A549 (cell line): ENCODE measurements around the gene APRT. TPM values are rescaled to one million over a fixed set of nuclear protein-coding genes. Genes with fewer than 3 reads are reported as not detected.

Source experiments
- ATAC-seq, 2 experiments: fragments of 200-7000 bp in 1 of 2; fragments of >200 bp in 1 of 2; cut with Nextera tagmentation in 1 of 2; cut with Tn5 transposase in 1 of 2; 3 replicates each; pipeline versions ENCODE4 v1.8.0 to v1.9.1; 2018 to 2020; ENCODE audit warnings: mild to moderate bottlenecking in 1 of 2, moderate library complexity in 1 of 2
- CTCF ChIA-PET: fragments of 300-600 bp; sonication (Branson Sonifier 250); formaldehyde crosslinking; extraction: SDS; loops from one replicate; lab custom pipeline; 2021; ENCODE audit warnings: antibody characterized with exemption, inconsistent platforms; lab: Yijun Ruan, JAX
- POLR2A ChIA-PET: fragments of 350-600 bp; formaldehyde crosslinking; extraction: SDS; loops from one replicate; lab custom pipeline; 2021; ENCODE audit warnings: antibody characterized with exemption, inconsistent platforms; lab: Yijun Ruan, JAX
- DNase-seq, 2 experiments: peaks; one replicate each; pipeline versions ENCODE4 v3.0.0 to v3.0.0-alpha.2; 2011 to 2016; ENCODE audit warnings: low read depth in 1 of 2, low spot score in 1 of 2
- FAIRE-seq: peaks from 2 replicates; lab custom pipeline; 2011; peaks lifted over from hg19 to GRCh38; lab: Jason Lieb, UNC
- H3K27ac ChIP-seq, 2 experiments: fragments of >200 bp; sonication (Bioruptor Twin); formaldehyde crosslinking; 3 replicates each; pipeline ENCODE4 v1.5.1; 2016 to 2017
- H3K4me1 ChIP-seq: fragments of >200 bp; sonication (Bioruptor Twin); formaldehyde crosslinking; 3 replicates; pipeline ENCODE4 v1.6.1; 2016
- H3K4me2 ChIP-seq: fragments of >200 bp; sonication (Bioruptor Twin); formaldehyde crosslinking; 3 replicates; pipeline ENCODE4 v1.6.1; 2016
- H3K4me3 ChIP-seq: fragments of >200 bp; sonication (Bioruptor Twin); formaldehyde crosslinking; 3 replicates; pipeline ENCODE4 v1.5.1; 2016
- H3K9me3 ChIP-seq: fragments of >200 bp; sonication (Bioruptor Twin); formaldehyde crosslinking; 3 replicates; pipeline ENCODE4 v1.6.1; 2016
- ATOH8 ChIP-seq: fragments of 250-450 bp; sonication (Bioruptor Pico); IDR thresholded peaks from 2 replicates; pipeline ENCODE4 v1.5.0; 2020; ENCODE audit warnings: low read depth, mild to moderate bottlenecking, moderate library complexity
- BCL3 ChIP-seq: fragments of >200 bp; sonication (Bioruptor Twin); formaldehyde crosslinking; IDR thresholded peaks from 3 replicates; pipeline ENCODE4 v1.6.1; 2016
- CBX8 ChIP-seq: fragments of 200-600 bp; sonication (generic); IDR thresholded peaks from 2 replicates; pipeline ENCODE4 v1.6.1; 2016
- EHMT2 ChIP-seq: fragments of 200-600 bp; sonication (generic); IDR thresholded peaks from 2 replicates; pipeline ENCODE4 v1.6.1; 2016; ENCODE audit warnings: antibody characterized with exemption, low read depth, mild to moderate bottlenecking, moderate library complexity
- EP300 ChIP-seq, 2 experiments: fragments of >200 bp; sonication (Bioruptor Twin); formaldehyde crosslinking; IDR thresholded peaks; 2 replicates in 1 of 2; 3 replicates in 1 of 2; pipeline ENCODE4 v1.6.1; 2016 to 2017
- FOSL2 ChIP-seq, 2 experiments: fragments of 450-650 bp in 1 of 2; fragments of >200 bp in 1 of 2; sonication (Bioruptor Twin) in 1 of 2; formaldehyde crosslinking; IDR thresholded peaks; 2 replicates each; pipeline versions ENCODE4 v1.5.0 to v1.6.1; 2016 to 2020; ENCODE audit warnings: mild to moderate bottlenecking in 1 of 2, moderate library complexity in 1 of 2
- GATA3 ChIP-seq: IDR thresholded peaks from 2 replicates; pipeline ENCODE4 v1.6.1; 2012; ENCODE audit warnings: borderline replicate concordance
- HOXB5 ChIP-seq: fragments of 250-450 bp; sonication (Bioruptor Pico); IDR thresholded peaks from 2 replicates; pipeline ENCODE4 v1.5.0; 2020; ENCODE audit warnings: mild to moderate bottlenecking, moderate library complexity
- JUN ChIP-seq, 2 experiments: fragments of >200 bp; sonication (Bioruptor Twin); formaldehyde crosslinking; IDR thresholded peaks; 2 replicates in 1 of 2; 3 replicates in 1 of 2; pipeline ENCODE4 v1.6.1; 2016 to 2017
- JUNB ChIP-seq: fragments of >200 bp; sonication (Bioruptor Twin); formaldehyde crosslinking; IDR thresholded peaks from 2 replicates; pipeline ENCODE4 v1.6.1; 2016
- NPAS2 ChIP-seq: fragments of 250-450 bp; sonication (Bioruptor Pico); IDR thresholded peaks from 2 replicates; pipeline ENCODE4 v1.8.0; 2022; ENCODE audit warnings: mild to moderate bottlenecking, moderate library complexity, borderline replicate concordance
- PHF8 ChIP-seq: fragments of 200-600 bp; sonication (generic); IDR thresholded peaks from 2 replicates; pipeline ENCODE4 v1.6.1; 2016; ENCODE audit warnings: low read depth, mild to moderate bottlenecking, antibody characterized with exemption, moderate library complexity, borderline replicate concordance
- REST ChIP-seq: fragments of 200-600 bp; sonication (generic); IDR thresholded peaks from 2 replicates; pipeline ENCODE4 v1.6.1; 2016; ENCODE audit warnings: antibody characterized with exemption, mild to moderate bottlenecking, moderate library complexity
- TFCP2L1 ChIP-seq: fragments of 250-450 bp; sonication (Bioruptor Pico); IDR thresholded peaks from 2 replicates; pipeline ENCODE4 v1.5.0; 2021; ENCODE audit warnings: mild to moderate bottlenecking
- USF2 ChIP-seq: fragments of 450-650 bp; IDR thresholded peaks from 2 replicates; pipeline ENCODE4 v1.6.1; 2014; ENCODE audit warnings: antibody characterized with exemption
- ZC3H11A ChIP-seq: fragments of 450-650 bp; IDR thresholded peaks from 2 replicates; pipeline ENCODE4 v1.6.1; 2014; ENCODE audit warnings: antibody characterized with exemption, mild to moderate bottlenecking
- WGBS: methylation state at CpG from one replicate; pipeline ENCODE4 v1.1.6; 2017; ENCODE audit errors: missing lambda C conversion rate; 5-methylcytosine and 5-hydroxymethylcytosine counted together
- polyA plus RNA-seq, 4 experiments: library from polyadenylated mRNA; depleted of rRNA in 3 of 4; stranded (reverse); fragments of >200 nt; fragmentation: RNase III in 1 of 4; extraction: RNeasy Plus Mini Kit Qiagen cat#74134 plus additional on column Dnase treatment in 1 of 4; gene quantifications; 2 replicates in 3 of 4; 3 replicates in 1 of 4; pipeline ENCODE4 v1.2.3, GENCODE V29; 2011 to 2017

The APRT gene
- polyA plus RNA-seq, 2 of the 4 experiments (the other 2 are of a cell fraction) = 115 to 258 TPM

DNA sequence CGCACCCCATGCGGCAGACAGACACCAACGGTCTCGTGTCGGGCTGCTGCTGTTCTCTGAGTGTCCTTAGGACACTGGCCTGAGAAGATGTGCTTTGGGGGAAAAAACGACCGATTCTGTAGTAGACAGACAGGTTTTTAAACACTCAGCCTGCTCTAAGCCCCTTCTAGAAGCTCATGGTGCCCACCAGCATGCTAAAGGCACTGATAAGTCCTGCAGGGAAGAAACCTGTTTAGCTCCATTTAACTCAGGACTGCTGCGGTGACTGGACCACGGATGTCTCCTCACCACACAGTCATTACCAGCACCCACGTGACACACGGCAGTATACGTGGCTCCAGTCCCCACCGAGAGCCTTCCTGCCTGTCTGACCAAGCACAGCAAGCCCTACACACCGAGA is 19.1 kb upstream of the APRT start (continued):
- TF ChIP-seq REST = no peak
- no peak for TF ChIP-seq HOXB5 (CRISPR knock-in tag)
- TF ChIP-seq EP300 (IDR thresholded peaks at IDR 0.05) = no peak
- TF ChIP-seq NPAS2 (CRISPR knock-in tag) = no peak
- no peak for TF ChIP-seq GATA3
- TF ChIP-seq ATOH8 (CRISPR knock-in tag) = no peak

DNA sequence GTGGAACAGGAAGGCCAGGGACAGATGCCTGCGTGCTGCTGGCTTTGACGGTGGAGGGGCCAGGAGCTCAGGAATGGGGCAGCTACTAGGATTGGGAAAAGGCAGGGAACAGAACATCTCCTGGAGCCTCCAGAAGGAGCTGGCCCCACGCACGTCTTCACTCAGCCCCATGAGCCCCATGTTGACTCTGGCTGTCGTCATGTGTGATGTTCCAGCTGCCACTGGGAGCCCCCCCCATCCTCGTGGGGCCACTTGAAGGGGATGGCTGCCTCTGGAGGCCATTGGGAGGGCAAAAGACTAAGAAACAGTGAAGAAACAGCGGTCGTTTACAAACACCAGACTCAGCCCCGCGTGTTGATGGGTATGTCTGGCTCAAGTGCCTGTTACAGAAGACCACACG is 18.5 kb upstream of the APRT start:
- Histone ChIP-seq H3K4me1 (no peaks in the 10 kb centered on the region), H3K4me3 (no peak overlapping the region), H3K27ac (no peak overlapping the region), H3K9me3 (no peaks in the 10 kb centered on the region), H3K4me2 (no peak overlapping the region)
- ChIA-PET CTCF (interaction anchor here (0.6 to 1.5 kb wide), 3 partner anchors 8 to 379 kb away, joined by 3 to 4 read pairs (median 3); no protein-coding TSS in a partner anchor), POLR2A (no interaction called here)
- TF ChIP-seq BCL3 (no peak), USF2 (no peak), TFCP2L1 (CRISPR knock-in tag) (no peak), JUN (IDR thresholded peaks at IDR 0.05) (no peak), EHMT2 (no peak), HOXB5 (CRISPR knock-in tag) (no peak), CBX8 (no peak), ZC3H11A (no peak), PHF8 (no peak), REST (no peak), JUNB (no peak), FOSL2 (IDR thresholded peaks at IDR 0.05) (no peak), FOSL2 (CRISPR knock-in tag; IDR thresholded peaks at IDR 0.05) (no peak)
- DNase-seq = no peak
- FAIRE-seq = no peak
- 83% methylated on average over 11 of the region's 11 CpGs for WGBS
- no peak for ATAC-seq
